Right hindlimb (tissue), 1 donor: ENCODE measurements around the gene LRRK1.

Experiments
- DNase-seq: peaks from one replicate; pipeline ENCODE4 v3.0.0-alpha.2; 2018

LRRK1 gene

DNA sequence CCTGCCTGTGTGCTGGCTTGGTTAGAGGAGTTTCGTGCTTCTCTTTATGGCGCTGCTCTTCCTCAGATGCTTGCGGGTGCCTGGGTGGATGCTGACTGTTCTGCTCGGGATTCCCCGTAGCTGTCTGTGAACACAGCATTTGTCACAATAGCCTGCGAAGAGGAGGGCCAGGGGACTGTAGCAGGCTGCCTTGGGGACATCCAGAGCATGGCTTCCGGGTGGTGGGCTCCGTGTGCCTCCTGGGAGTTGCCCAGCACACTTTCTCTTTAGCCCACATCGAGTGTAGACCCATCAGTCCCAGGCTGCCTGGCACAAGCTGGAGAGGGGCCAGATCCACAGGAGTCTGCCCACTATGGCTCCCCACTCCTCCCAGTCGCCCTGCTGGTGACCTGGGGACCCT, 22.4 kb downstream of the LRRK1 start:
- no peak for DNase-seq

DNA sequence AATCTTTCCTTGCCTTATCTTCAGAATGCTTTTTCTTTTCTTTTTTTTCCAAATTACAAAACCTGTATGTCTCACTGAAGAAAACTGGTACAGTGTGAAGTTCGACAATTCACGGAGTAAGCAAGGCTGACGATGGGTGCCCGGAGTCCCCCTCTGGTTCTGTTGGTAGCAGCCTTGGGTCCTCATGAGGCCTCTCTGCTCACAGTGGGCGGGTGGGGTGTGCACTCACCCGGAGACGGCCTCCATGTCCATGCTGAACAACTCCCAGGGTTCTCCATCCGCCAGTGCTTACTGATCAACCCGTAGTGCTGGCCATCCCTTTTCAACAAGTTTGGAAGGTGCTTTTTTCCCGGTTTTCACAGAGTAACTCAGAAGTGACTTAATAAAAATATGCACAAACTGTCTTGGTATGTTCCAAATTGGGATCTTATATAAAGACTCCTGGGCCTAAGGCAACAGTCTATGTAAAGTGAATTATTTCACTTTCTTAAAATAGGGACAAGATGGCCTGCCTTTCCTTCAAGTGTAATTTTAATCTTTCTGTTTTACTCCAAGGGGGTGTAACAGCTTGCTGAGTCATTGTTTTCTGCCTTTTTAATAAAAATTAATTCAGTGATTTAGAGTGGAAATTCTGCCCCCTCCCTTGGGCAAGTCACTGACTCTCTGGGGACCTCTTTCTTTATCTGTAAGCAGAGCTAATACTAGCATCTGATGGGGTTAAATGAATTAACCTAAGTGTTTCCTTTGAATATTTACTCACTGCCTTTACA, 23.7 kb downstream of the LRRK1 start:
- DNase-seq = no peak

DNA sequence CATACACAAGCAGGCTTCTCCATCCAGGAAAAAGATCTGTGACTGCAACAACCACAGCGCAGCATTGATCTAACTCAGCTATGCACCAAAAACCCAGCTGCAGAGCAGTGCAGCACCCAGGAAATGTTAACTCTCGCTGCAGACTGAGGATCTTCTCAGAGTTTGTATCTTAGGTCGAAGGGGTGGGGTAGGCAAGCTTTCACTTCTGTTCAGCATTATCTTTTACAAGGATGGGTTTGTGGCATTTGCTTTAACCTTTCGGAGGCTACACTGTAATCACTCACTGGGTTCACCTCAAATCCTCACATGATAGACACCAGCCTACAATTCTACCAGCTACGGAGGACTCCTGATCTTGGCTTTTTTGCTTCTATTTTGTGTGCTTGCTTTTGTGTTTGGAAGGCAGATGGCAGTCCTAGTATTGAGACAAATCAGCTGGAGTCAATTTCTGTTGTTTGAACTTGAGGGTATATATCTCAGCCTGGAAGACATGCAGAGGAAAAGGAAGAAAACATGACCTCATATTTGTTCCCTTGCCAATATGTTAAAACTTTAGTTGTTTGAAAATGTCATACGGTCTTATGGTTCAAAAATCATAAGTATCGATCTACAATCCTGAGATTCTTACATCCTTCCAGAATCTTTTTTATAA, 25.2 kb downstream of the LRRK1 start:
- no peak for DNase-seq

DNA sequence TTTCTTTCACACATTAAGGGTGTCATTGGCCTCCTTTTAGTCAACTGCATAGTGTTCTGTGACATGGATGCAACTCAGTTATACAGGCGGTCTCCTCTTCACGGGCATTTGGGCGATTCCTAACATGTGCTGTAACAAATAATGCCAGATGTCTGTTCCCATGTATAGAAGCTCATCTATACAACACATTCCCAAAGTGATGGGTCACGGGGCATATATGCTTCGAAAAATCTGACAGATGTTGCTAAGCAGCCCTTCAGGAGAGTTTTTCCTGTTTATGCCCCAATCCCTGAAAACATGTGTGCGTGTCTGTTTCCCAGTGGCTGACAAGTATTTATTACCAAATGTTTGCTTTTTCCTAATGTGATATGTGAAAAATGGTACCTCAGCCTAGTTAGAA, 25.8 kb downstream of the LRRK1 start:
- no peak for DNase-seq

DNA sequence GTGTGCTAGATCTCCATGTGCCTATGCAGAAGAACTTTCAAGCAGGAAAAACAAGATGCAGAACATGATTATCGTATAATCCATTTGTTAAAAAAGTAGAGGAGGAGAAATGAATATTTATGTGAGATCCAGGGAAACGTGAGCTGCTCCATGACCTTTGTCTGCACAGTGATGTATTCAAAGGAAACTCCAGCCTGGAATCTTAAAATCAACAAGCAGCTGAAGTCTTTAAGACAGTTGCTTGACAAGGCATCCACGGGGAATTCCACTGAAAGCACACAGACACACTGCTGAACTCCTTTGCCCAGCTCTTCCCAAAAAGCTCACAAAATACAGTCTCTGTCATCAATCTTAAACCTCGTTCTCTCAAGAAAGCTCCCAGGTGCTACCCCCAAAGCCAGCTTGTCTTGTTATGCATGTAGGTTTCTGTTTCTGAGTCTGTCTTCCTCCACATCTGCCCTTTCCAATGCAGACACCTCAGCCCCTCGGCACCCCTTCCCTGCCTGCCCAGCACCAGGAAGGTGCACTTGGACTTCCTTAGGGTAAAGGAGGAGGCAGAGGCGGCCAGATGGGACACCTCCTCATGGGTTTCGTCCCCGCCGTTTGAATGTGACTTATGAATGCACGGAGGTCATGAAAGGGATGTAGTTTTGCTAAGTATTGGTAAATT, 28.7 kb downstream of the LRRK1 start:
- DNase-seq = no peak

DNA sequence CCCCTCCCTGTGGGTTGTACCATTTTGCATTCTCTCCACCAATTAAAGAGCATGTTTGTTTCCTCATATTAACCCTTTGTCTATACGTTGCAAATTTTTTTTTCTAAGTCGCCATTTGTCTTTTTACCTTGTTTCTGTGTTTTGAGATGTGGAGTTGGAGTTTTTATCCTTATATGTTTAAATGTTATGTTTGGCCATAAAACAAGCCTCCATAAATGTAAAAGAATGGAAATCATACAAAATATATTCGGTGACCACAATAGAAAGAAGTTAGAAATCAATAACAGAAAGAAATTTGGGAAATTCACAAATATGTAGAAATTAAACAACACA, 29.2 kb downstream of the LRRK1 start:
- DNase-seq = no peak

DNA sequence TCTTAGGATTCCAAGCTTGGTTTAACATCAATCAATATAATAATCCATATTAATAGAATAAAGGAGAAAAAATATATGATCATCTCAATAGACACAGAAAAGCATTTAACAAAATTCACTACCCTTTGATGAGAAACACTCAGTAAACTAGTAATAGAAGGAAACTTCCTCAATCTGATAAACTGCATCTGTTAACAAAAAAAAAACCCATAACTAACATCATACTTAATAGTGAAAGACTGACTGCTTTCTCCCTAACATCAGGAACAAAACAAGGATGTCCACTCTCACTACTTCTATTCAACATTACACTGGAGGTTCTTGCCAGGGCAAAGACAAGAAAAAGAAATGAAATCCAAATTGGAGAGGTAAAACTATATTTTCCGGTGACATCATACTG, 30.5 kb downstream of the LRRK1 start:
- no peak for DNase-seq

DNA sequence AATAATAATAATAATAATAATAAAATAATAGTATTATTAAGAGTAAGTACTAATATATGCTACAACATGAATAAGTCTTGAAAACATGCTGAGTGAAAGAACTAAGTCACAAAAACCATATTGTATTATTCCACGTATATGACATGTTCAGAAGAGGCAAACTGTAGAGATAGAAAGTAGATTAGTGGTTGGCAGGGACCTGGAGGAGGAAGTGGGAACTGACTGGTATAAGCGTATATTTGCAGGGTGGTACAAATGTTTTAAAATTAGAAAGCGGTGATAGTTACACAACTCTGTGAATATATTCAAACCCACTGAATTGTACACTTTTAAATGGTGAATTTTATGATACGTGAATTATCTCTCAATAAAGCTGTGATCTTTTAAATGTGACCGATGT, 32.8 kb downstream of the LRRK1 start:
- DNase-seq = no peak

DNA sequence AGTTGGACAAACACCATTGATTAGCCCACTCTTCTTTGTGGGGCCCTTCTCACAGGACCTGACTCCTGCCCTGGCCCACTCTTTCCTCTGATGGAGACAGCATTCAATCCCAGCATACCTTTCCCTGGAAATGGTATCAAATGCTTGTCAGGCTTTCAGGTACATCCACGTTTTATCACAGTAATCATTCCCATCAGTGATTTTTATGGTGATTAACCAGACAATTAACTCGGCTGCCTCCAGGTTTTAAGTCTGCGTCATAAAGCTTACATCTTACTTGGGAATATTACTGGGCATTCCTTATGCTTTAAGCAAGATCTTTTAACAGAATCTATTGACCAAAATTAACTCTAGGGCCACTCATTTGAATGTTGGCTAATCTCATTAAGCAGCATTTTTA, 33.4 kb downstream of the LRRK1 start:
- DNase-seq = no peak

DNA sequence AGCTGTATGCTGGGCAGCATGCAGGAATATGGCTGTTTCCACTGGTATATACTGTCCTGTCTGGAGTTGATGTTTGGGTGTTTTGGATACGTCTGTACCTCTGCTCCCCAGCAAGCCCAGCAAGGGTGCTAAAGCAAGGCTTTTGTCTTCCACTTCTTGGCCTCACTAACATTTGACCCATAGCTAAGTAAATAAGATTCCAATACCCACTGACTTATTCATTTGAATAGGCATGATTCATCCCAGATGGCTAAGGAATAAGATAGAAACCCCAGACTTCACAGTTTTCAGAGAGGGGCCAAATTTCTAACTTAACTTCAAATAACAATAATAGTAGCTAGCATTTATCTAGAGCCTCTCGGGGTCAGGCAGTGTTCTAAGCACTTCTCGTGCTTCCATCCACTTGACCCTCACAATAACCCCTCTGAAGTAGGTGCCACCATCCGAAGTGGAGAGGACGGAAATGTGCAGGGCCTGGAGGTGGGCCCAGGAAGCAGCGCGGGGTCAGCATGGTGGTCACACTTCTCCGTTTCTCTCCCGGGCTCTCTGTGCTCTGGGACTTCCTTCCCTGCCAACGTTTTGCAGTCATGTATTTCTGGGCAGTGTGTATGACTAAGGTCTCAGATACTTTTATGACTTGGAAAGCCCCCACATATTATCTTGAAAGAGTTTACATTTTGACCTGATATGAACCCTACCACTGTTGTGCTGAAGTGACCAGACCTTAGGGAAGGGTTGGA, 39.3 kb downstream of the LRRK1 start:
- no peak for DNase-seq

DNA sequence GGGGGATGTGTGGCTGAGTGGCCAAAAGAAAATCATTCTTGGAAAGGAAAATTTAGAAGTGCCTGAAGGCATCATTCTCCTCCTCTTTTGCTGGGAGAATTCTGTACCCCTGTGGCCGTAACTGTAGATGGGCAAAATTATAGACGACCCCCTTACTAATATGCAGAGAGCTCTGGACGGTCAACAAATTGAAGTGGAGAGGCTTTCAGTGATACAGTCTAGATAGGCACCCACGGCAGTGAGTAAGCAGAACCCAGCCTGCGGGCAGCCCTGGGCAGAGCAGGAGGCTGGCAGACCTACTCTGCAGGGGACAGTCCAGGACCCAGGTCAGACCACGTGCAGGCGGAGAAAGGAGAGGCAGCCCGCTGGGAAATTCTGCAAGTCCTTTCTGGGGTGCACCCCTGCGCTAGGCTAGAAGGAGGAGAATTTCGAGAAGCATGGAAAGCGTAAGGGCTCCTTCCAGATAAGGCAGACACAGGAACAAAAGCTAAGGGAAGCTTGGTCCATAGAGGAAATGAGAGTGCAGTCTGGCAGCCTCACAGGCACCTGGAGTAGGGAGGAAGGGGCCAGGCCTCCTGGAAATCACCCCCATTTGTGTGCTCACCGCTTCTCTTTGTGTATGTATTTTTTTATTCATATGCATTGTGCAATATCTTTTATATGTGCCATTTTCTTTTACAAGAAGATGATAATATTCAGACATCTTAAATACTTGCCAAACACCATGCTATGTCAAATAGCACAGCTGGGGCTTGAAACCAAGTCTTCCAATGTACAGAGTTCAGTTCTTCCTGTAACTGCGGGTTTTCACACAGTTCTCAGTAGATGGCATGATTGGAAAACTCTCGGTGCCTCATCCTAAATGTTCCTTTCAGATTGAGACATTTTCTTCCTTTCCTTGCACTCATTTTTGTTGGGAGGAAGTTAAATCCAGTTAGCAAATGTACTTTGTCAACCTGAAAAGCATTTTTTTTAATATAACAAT, 40.2 kb downstream of the LRRK1 start:
- DNase-seq = no peak

DNA sequence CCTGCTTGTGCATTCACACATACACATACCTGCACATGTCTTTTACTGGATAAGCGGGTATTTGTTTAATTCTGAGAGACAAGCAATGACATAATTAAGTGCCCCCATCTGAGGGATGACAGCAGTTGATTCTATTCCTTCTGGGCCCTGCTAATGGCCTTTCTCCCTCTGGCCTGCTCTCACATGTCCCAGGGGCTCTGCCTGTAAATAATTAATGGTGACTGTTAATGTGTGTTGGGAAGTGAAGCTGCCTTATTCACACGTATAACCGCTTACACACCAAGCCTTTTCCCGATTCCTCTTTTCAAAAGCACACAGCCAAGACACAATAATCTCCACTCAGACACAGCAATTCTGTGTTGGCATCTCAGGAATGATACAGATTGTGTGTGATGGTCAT, 47.8 kb downstream of the LRRK1 start:
- DNase-seq = no peak

DNA sequence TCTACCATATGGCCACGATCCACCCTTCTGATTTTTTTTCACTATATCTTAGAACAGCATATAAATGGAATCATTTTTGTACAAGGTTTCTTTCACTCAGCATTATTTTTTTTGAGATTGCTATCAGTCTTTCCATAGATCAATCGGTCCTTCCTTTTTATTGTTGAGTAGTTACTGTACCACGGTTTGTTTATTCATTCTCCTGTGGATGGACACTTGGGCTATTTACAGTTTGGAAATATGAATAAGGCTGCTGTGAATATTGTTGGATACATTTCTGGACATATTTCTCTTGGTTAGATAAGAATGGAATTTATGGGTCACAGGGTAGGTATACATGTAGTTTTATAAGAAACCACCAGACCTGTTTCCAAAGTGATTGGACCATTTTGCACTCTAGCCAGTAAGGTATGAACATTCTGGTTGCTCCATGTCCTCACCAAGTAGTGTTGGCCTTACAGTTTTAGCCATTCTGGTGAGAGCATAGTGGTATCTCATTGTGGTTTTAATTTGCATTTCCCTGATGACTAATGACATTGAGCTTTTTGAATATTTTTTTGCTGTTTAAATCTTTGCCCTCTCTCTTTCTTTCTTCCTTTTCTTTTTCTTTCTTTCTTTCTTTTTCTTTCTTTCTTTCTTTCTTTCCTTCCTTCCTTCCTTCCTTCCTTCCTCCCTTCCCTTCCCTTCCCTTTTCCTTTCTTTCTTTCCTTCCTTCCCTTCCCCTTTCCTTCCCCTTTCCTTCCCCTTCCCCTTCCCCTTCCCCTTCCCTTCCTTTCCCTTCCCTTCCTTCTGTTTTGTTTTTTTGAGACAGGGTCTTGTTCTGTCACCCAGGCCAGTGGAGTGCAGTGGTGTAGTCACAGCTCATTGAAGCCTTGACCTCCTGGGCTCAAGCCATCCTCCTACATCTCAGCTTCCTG, 49.2 kb downstream of the LRRK1 start:
- DNase-seq = no peak

DNA sequence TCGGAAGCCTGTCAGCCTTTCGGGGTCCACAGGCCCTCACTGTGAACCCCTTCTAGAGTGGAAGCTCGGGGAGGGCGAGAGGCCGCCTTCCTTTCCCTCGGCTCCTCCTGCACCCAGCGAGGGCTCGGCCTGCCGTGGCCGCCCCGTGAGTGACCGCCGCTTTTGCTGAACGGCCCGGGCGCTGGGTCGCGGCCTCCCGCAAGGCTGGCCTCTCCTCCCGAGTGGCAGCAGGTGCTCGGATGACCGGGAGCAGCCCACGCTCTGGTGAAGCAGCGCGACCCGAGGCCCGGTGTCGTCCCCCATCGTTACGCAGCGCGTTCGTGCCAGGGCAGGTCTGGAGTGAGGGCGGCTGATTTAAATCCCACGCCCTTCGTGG, 53.8 kb downstream of the LRRK1 start:
- DNase-seq = no peak

DNA sequence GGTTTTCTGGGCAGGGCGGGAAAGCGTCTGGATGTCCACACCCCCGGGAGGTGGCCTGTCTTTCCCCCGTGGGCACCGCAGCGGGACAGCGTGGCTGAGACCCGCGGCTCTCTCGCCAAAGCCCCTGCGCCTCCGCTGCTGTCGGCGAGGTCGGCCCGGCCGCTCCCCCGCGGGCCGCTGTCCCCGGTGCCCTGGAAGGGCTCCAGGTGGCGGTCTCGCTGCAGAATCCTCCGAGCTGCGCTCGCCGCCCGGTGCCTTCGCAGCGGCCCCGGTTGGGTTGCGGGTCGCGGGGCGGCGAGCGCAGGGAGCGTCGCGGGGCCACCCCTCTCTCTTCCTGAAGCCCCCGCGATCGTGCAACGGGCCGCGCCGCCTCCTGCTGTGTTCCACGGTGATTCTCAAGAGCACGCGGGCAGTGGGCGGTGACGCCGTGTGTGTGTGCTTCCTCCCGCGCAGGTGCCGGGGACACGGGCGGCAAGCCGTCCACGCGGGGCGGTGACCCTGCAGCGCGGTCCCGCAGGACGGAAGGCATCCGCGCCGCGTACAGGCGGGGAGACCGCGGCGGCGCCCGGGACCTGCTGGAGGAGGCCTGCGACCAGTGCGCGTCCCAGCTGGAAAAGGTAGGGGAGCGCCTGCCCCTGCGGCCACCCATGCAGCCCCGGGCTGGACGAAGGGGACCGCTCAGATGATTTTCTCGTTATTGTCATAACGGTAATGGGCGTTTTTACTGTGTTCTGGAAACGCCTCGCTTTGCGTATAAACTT, 54.4 kb downstream of the LRRK1 start:
- no peak for DNase-seq

DNA sequence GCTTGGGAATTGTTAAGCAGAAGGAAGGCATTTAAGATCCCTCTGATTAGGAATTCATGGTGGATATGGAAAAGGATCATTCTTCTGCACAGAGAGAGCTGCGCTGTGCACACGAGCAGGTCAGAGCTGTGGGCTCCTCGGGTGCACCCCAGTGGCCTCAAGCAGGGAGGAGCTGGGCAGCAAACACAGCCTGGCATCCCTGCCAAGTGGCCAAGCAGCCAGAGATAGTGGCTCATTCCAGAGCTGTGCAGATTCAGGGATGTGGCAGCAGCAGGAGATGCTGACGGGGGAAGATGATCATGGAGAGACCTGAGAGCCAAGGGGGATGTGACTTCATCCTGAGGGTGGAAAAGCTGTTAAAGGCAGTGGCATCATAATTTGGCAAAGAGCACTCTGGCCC, 55.9 kb downstream of the LRRK1 start:
- DNase-seq = no peak

DNA sequence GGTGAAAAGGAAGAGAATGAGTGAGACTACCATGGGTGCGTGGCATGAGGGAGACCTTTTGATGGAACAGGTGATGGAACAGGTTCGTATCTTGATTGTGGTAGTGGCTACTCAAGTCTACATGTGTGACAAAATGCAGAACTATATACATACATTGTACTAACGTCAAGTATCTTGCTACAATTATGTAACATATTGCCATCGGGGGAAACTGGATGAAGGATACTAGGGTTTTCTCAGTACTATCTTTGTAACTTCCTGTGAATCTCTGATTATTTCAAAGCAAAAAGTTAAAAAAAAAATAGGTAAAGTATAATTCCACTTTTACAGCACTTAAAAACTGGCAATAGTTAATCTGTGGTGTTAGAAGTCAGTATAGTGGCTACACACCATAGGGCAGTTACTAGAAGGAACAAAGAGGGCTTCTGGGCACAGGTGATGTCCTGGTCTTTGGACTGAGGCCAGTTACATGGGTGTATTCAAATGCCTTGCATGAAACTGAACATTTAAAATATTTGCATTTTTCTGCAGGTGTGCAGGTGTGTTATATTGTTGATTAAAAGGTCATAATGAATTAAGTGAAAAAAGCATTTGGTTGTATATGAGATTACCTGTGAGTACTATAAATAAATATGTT, 61.4 kb downstream of the LRRK1 start:
- no peak for DNase-seq

DNA sequence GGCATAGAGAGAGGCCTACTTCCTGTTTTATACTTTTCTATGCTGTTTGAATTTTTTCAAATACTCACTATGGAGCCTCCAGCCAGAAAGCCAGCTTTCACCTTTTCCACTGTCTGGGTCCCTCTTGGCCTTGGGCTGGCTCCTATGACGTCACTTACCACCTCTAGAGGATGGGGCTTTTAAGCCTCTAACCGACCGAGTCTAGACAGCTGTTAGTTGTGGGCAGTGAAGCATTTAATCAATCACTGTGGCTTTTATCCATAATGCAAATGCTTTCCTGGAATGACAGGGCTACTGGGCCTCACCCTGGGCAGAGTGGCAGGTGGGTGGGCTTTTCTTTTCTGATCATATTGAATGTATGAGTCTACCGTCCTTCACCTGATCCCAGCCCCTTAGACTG, 61.9 kb downstream of the LRRK1 start:
- no peak for DNase-seq

DNA sequence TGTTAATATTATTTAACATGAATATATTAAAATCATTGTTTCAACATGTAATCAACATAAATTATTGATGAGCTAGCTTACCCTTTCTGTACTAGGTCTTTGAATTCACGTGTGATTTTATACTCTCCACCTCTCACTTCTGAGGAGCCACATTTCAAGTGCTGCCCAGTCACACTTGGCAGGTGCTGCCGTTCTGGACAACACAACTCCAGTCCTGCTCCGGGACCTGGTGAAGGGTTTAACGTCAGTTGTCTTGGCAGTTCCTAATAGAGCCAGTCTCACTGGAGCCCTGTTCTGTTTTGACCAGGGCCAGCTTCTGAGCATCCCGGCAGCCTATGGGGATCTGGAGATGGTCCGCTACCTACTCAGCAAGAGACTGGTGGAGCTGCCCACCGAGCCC, 64.1 kb downstream of the LRRK1 start:
- no peak for DNase-seq

DNA sequence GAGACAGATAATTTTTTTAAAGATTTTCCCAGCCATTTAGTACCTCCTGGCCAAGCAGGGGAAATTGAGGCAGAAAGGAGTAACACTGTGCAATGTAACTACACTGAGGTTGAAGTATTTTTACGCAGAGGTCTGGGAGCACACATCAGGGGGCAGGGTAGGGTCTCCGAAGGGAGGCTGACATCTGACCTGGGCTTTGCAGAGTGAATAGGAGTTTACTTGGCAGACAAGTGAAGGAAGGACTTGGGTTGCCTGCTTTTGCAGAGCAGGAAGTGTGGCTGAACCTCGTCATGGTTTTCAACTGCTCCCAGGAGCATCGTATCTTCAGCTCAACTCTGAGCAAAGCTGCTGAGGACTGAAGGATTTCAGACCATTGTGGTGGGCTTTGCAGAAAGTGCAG, 66.2 kb downstream of the LRRK1 start:
- no peak for DNase-seq
